Kidney epithelial cell (primary cell): Measurements from ENCODE around the gene PDHB. TPM values are rescaled to one million over a fixed set of nuclear protein-coding genes. Genes with fewer than 3 reads are reported as not detected.

Source experiments
- DNase-seq: peaks from one replicate; pipeline ENCODE4 v3.0.0-alpha.2; 2010; ENCODE audit warnings: low read depth
- H3K27me3 ChIP-seq: 2 replicates; pipeline ENCODE4 v1.6.0; 2011; ENCODE audit warnings: low read length; ENCODE audit not compliant: control insufficient read depth, insufficient read depth
- H3K36me3 ChIP-seq: 2 replicates; pipeline ENCODE4 v1.5.1; 2011; ENCODE audit warnings: low read length; ENCODE audit not compliant: control insufficient read depth, insufficient read depth
- H3K4me3 ChIP-seq: 2 replicates; pipeline ENCODE4 v1.5.1; 2011; ENCODE audit warnings: low read depth, mild to moderate bottlenecking, control low read depth, low read length
- CTCF ChIP-seq: IDR thresholded peaks from 2 replicates; pipeline ENCODE4 v1.5.1; 2011; ENCODE audit warnings: mild to moderate bottlenecking, moderate library complexity, low read length, control low read depth, inconsistent platforms; ENCODE audit not compliant: insufficient read depth, poor library complexity, severe bottlenecking
- total RNA-seq: library from RNA; depleted of rRNA; stranded (reverse); fragments of >200 nt; gene quantifications from 2 replicates; pipeline ENCODE4 v1.2.3, GENCODE V29; 2015

PDHB gene
- total RNA-seq: 58.2 and 62.8 TPM in 2 replicates

- Histone ChIP-seq H3K36me3 (peaks cover 3% of the 10 kb centered on the region), H3K27me3 (no peaks in the 10 kb centered on the region), H3K4me3 (peak within 1 kb of the TSS; percentile 92)
- no peak for TF ChIP-seq CTCF
- DNase-seq: peak; percentile 57
Observed at GRCh38 chr3:58433400-58434167, at the start of gene PDHB. Gene PDHB (minus strand): TSS chr3:58433832. CDS start chr3:58433809, 23 bp downstream.

- no peak for DNase-seq
- H3K36me3 ChIP-seq: no peaks in the 10 kb centered on the region
- no peaks in the 10 kb centered on the region for H3K27me3 ChIP-seq
- no peak for TF ChIP-seq CTCF
- H3K4me3 ChIP-seq: no peak overlapping the region
Observed at GRCh38 chr3:58482917-58483636, 49.4 kb upstream of the PDHB start.

- no peak for DNase-seq
- TF ChIP-seq CTCF: no peak
- H3K27me3 ChIP-seq: no peaks in the 10 kb centered on the region
- no peaks in the 10 kb centered on the region for H3K36me3 ChIP-seq
- no peak overlapping the region for H3K4me3 ChIP-seq
Observed at GRCh38 chr3:58480309-58480708, 46.7 kb upstream of the PDHB start.

GRCh38 chr3:58478781-58479180, 45.1 kb upstream of the PDHB start:
- no peak for TF ChIP-seq CTCF
- no peak overlapping the region for H3K4me3 ChIP-seq
- no peak for DNase-seq
- H3K27me3 ChIP-seq: no peaks in the 10 kb centered on the region
- no peaks in the 10 kb centered on the region for H3K36me3 ChIP-seq

- H3K36me3 ChIP-seq: no peaks in the 10 kb centered on the region
- TF ChIP-seq CTCF: no peak
- no peak for DNase-seq
Observed at GRCh38 chr3:58474967-58475578, 41.4 kb upstream of the PDHB start.

More at GRCh38 chr3:58474967-58475578, 41.4 kb upstream of the PDHB start:
- Histone ChIP-seq H3K27me3 (no peaks in the 10 kb centered on the region), H3K4me3 (no peak overlapping the region)
